Measurements from ENCODE around the gene ULK1. TPM values are rescaled to one million over a fixed set of nuclear protein-coding genes. Genes with fewer than 3 reads are reported as not detected.

Gene ULK1
- total and polyA plus RNA-seq, 2 experiments from 2014 or later = 4.0 to 6.9 TPM

GRCh38 chr12:131892711-131893604 lies 1.5 kb upstream of the ULK1 start:
- Histone ChIP-seq H3K9me3 (ENCODE audit: low read depth) (no peaks in the 10 kb centered on the region), H3K27ac (no peak overlapping the region), H3K9me2 (ENCODE audit: insufficient read depth) (no peaks in the 10 kb centered on the region), H3K4me3 (no peak overlapping the region), H2AFZ (no peak overlapping the region), H3K4me1 (ENCODE audit: insufficient read depth) (0 out of 2 replicates have a peak, but pooled peaks cover 4% of the 10 kb centered on the region), H4K20me1 (ENCODE audit: insufficient read depth) (no peaks in the 10 kb centered on the region), H3K79me2 (ENCODE audit: insufficient read depth) (peaks cover 21% of the 10 kb centered on the region), H3K36me3 (ENCODE audit: low read depth) (no peaks in the 10 kb centered on the region), H3K4me2 (ENCODE audit: unreplicated experiment) (no peak overlapping the region), H3K9ac (no peak overlapping the region), H3F3A (ENCODE audit: insufficient read depth) (no peaks in the 10 kb centered on the region; the same call in 1 of the 2 replicates), H3K27me3 (replicated peaks; ENCODE audit: insufficient read depth) (no peaks in the 10 kb centered on the region)
- no peak for TF ChIP-seq EZH2phosphoT487 (IDR thresholded peaks at IDR 0.05; ENCODE audit: insufficient read depth, low read depth)
- TF ChIP-seq EZH2 (IDR thresholded peaks at IDR 0.05; ENCODE audit: insufficient read depth, poor library complexity, severe bottlenecking) = no peak
- DNase-seq = no peak
- in situ Hi-C loops (cut with MboI) = no loop called here
- WGBS, 2 experiments (ENCODE audit: low coverage in 1 of 2, low lambda C conversion rate in 2 of 2, missing lambda C conversion rate in 2 of 2) = 72 to 77% methylated on average over 26 of the region's 26 CpGs

- H3K4me3 ChIP-seq = no peak overlapping the region
- WGBS, 2 experiments (ENCODE audit: low coverage in 1 of 2, low lambda C conversion rate in 2 of 2, missing lambda C conversion rate in 2 of 2) = 37 to 42% methylated on average over 15 to 19 of the region's 19 CpGs
- H3F3A ChIP-seq (ENCODE audit: insufficient read depth) = no peaks in the 10 kb centered on the region; the same call in 1 of the 2 replicates
- H3K4me1 ChIP-seq (ENCODE audit: insufficient read depth) = 0 out of 2 replicates have a peak, but pooled peaks cover 4% of the 10 kb centered on the region
- H3K9ac ChIP-seq = no peak overlapping the region
- no peak overlapping the region for H2AFZ ChIP-seq
- H4K20me1 ChIP-seq (ENCODE audit: insufficient read depth) = no peaks in the 10 kb centered on the region
- no peaks in the 10 kb centered on the region for H3K36me3 ChIP-seq (ENCODE audit: low read depth)
- H3K4me2 ChIP-seq (ENCODE audit: unreplicated experiment) = peak overlapping the region; percentile 27
- no peaks in the 10 kb centered on the region for H3K9me3 ChIP-seq (ENCODE audit: low read depth)
- H3K27ac ChIP-seq = no peak overlapping the region
- TF ChIP-seq EZH2 (IDR thresholded peaks at IDR 0.05; ENCODE audit: insufficient read depth, poor library complexity, severe bottlenecking) (no peak), EZH2phosphoT487 (IDR thresholded peaks at IDR 0.05; ENCODE audit: insufficient read depth, low read depth) (no peak)
- in situ Hi-C loops (cut with MboI) = no loop called here
- H3K9me2 ChIP-seq (ENCODE audit: insufficient read depth) = no peaks in the 10 kb centered on the region
- peak; percentile 62 for DNase-seq
- peaks cover 29% of the 10 kb centered on the region for H3K79me2 ChIP-seq (ENCODE audit: insufficient read depth)
- H3K27me3 ChIP-seq (replicated peaks; ENCODE audit: insufficient read depth) = no peaks in the 10 kb centered on the region
These were observed 663 bp upstream of the ULK1 start for GRCh38 chr12:131893605-131894312.

GRCh38 chr12:131894981-131895639 lies 688 bp downstream of the ULK1 start:
- Histone ChIP-seq H3K27ac (peak overlapping the region; percentile 95), H3K27me3 (replicated peaks; ENCODE audit: insufficient read depth) (no peaks in the 10 kb centered on the region), H3K9me2 (ENCODE audit: insufficient read depth) (no peaks in the 10 kb centered on the region), H4K20me1 (ENCODE audit: insufficient read depth) (no peaks in the 10 kb centered on the region), H3K9ac (peak overlapping the region; percentile 89), H3K4me2 (ENCODE audit: unreplicated experiment) (peak overlapping the region; percentile 85), H3K9me3 (ENCODE audit: low read depth) (no peaks in the 10 kb centered on the region), H3K36me3 (ENCODE audit: low read depth) (no peaks in the 10 kb centered on the region), H3K4me1 (ENCODE audit: insufficient read depth) (0 out of 2 replicates have a peak, but pooled peaks cover 4% of the 10 kb centered on the region), H3K4me3 (peak overlapping the region; percentile 77), H2AFZ (no peak overlapping the region), H3K79me2 (ENCODE audit: insufficient read depth) (peaks cover 42% of the 10 kb centered on the region), H3F3A (ENCODE audit: insufficient read depth) (no peaks in the 10 kb centered on the region; the same call in 1 of the 2 replicates)
- TF ChIP-seq EZH2 (IDR thresholded peaks at IDR 0.05; ENCODE audit: insufficient read depth, poor library complexity, severe bottlenecking) = no peak
- TF ChIP-seq EZH2phosphoT487 (IDR thresholded peaks at IDR 0.05; ENCODE audit: insufficient read depth, low read depth) = no peak
- DNase-seq = peak; percentile 38
- in situ Hi-C loops (cut with MboI) = no loop called here
- WGBS, 2 experiments (ENCODE audit: low coverage in 1 of 2, low lambda C conversion rate in 2 of 2, missing lambda C conversion rate in 2 of 2) = 2% methylated on average over 20 to 47 of the region's 54 CpGs

GRCh38 chr12:131895640-131896079 lies 1.2 kb downstream of the ULK1 start:
- Histone ChIP-seq H3K4me3 (peak overlapping the region; percentile 77), H3K4me2 (ENCODE audit: unreplicated experiment) (peak overlapping the region; percentile 85), H3K9ac (peak overlapping the region; percentile 89), H3K27me3 (replicated peaks; ENCODE audit: insufficient read depth) (no peaks in the 10 kb centered on the region), H3K9me2 (ENCODE audit: insufficient read depth) (no peaks in the 10 kb centered on the region), H3K27ac (peak overlapping the region; percentile 95), H3K36me3 (ENCODE audit: low read depth) (no peaks in the 10 kb centered on the region), H3K9me3 (ENCODE audit: low read depth) (no peaks in the 10 kb centered on the region), H4K20me1 (ENCODE audit: insufficient read depth) (no peaks in the 10 kb centered on the region), H3F3A (ENCODE audit: insufficient read depth) (no peaks in the 10 kb centered on the region; the same call in 1 of the 2 replicates), H3K79me2 (ENCODE audit: insufficient read depth) (peaks cover 48% of the 10 kb centered on the region), H3K4me1 (ENCODE audit: insufficient read depth) (0 out of 2 replicates have a peak, but pooled peaks cover 4% of the 10 kb centered on the region), H2AFZ (no peak overlapping the region)
- in situ Hi-C loops (cut with MboI) = no loop called here
- WGBS, 2 experiments (ENCODE audit: low coverage in 1 of 2, low lambda C conversion rate in 2 of 2, missing lambda C conversion rate in 2 of 2) = 6% methylated on average over 9 to 12 of the region's 12 CpGs
- no peak for DNase-seq
- TF ChIP-seq EZH2 (IDR thresholded peaks at IDR 0.05; ENCODE audit: insufficient read depth, poor library complexity, severe bottlenecking) = no peak
- no peak for TF ChIP-seq EZH2phosphoT487 (IDR thresholded peaks at IDR 0.05; ENCODE audit: insufficient read depth, low read depth)

Data from GM23248 (cell line).